Measurements from ENCODE around the gene ZSCAN21. TPM values are rescaled to one million over a fixed set of nuclear protein-coding genes. Genes with fewer than 3 reads are reported as not detected.

ZSCAN21 gene
- total and polyA plus RNA-seq, 12 donors = 5.4 to 10.0 (median 6.9) TPM

GRCh38 chr7:100069991-100070390, 20.4 kb downstream of the ZSCAN21 start:
- DNase-seq = no peak
- ATAC-seq = no peak
- no peak for TF ChIP-seq CTCF (IDR thresholded peaks at IDR 0.05)
- Histone ChIP-seq H3K9me3 (peaks cover 2 to 46% (median 32%) of the 10 kb centered on the region in 11 donors), H3K4me3 (no peak overlapping the region), H3K27me3 (no peaks in the 10 kb centered on the region), H3K4me1 (peaks cover 0 to 13% (median 12%) of the 10 kb centered on the region in 9 donors), H3K36me3 (peaks cover 28 to 83% (median 68%) of the 10 kb centered on the region in 9 donors), H3K27ac (no peak overlapping the region)
- intact Hi-C loops (cut with DNase I) = no loop called here
- 97 to 99% methylated on average over 5 of the region's 5 CpGs for WGBS, 2 donors

GRCh38 chr7:100071018-100071723, 21.6 kb downstream of the ZSCAN21 start:
- DNase-seq (no peak), ATAC-seq (no peak)
- H3K4me1 ChIP-seq = peaks cover 0 to 2% (median 1%) of the 10 kb centered on the region in 9 donors
- H3K4me3 ChIP-seq = no peak overlapping the region
- H3K27ac ChIP-seq = no peak overlapping the region
- H3K9me3 ChIP-seq = peaks cover 2 to 46% (median 32%) of the 10 kb centered on the region in 11 donors
- WGBS, 2 donors = 98 to 99% methylated on average over 11 of the region's 11 CpGs
- no peak for TF ChIP-seq CTCF (IDR thresholded peaks at IDR 0.05)
- H3K27me3 ChIP-seq = no peaks in the 10 kb centered on the region
- intact Hi-C loops (cut with DNase I) = no loop called here
- H3K36me3 ChIP-seq = peaks cover 33 to 94% (median 77%) of the 10 kb centered on the region in 9 donors

GRCh38 chr7:100072462-100072861, 22.9 kb downstream of the ZSCAN21 start:
- H3K9me3 ChIP-seq = peaks cover 2 to 46% (median 32%) of the 10 kb centered on the region in 11 donors
- no peaks in the 10 kb centered on the region for H3K27me3 ChIP-seq
- ATAC-seq = no peak
- no peak for TF ChIP-seq CTCF (IDR thresholded peaks at IDR 0.05)
- H3K4me1 ChIP-seq = no peaks in the 10 kb centered on the region
- no peak for DNase-seq
- no peak overlapping the region for H3K4me3 ChIP-seq
- no peak overlapping the region for H3K27ac ChIP-seq
- H3K36me3 ChIP-seq = peaks cover 33 to 100% (median 89%) of the 10 kb centered on the region in 9 donors
- intact Hi-C loops (cut with DNase I) = no loop called here
- WGBS, 2 donors = 96 to 98% methylated on average over 10 of the region's 10 CpGs

- DNase-seq = no peak
- Histone ChIP-seq H3K27me3 (no peaks in the 10 kb centered on the region), H3K36me3 (peaks cover 29 to 100% (median 84%) of the 10 kb centered on the region in 9 donors), H3K4me3 (no peak overlapping the region), H3K4me1 (peaks cover 0 to 18% (median 10%) of the 10 kb centered on the region in 9 donors), H3K27ac (no peak overlapping the region), H3K9me3 (peaks cover 2 to 40% (median 32%) of the 10 kb centered on the region in 11 donors)
- WGBS, 2 donors = 96% methylated on average over 7 of the region's 7 CpGs
- intact Hi-C loops (cut with DNase I) = no loop called here
- TF ChIP-seq CTCF (IDR thresholded peaks at IDR 0.05) = no peak
- no peak for ATAC-seq
Measured at GRCh38 chr7:100074841-100075240, 25.3 kb downstream of the ZSCAN21 start.
